Epidermal melanocyte (primary cell): ENCODE results near the gene PRRT1B.
A peak's percentile ranks its signal among the peaks of the same experiment; 100 is the strongest.

Experiments
- DNase-seq: peaks from one replicate; pipeline ENCODE4 v3.0.0; 2011; ENCODE audit warnings: low spot score; ENCODE audit not compliant: insufficient read length

Gene PRRT1B

GRCh38 chr9:131522257-131523085 lies 22.9 kb upstream of the PRRT1B start:
- no peak for DNase-seq

- DNase-seq: no peak
Observed at GRCh38 chr9:131523086-131523388, 22.3 kb upstream of the PRRT1B start.

GRCh38 chr9:131523451-131524435 lies 21.6 kb upstream of the PRRT1B start:
- DNase-seq: no peak

GRCh38 chr9:131524665-131525315 lies 20.5 kb upstream of the PRRT1B start:
- DNase-seq: no peak

GRCh38 chr9:131525643-131526565 lies 19.4 kb upstream of the PRRT1B start:
- no peak for DNase-seq

GRCh38 chr9:131528186-131528585 lies 17.1 kb upstream of the PRRT1B start:
- no peak for DNase-seq

GRCh38 chr9:131528886-131529505 lies 16.3 kb upstream of the PRRT1B start:
- DNase-seq: no peak

- no peak for DNase-seq
Observed at GRCh38 chr9:131529597-131530545, 15.5 kb upstream of the PRRT1B start.

GRCh38 chr9:131530546-131530919 lies 14.8 kb upstream of the PRRT1B start:
- peak; percentile 92 for DNase-seq

- DNase-seq: peak; percentile 98
Observed at GRCh38 chr9:131530920-131531832, 14.1 kb upstream of the PRRT1B start, which contains the start of gene UCK1. Gene UCK1 (minus strand): TSS chr9:131531263. CDS start chr9:131531174, 89 bp downstream.

- no peak for DNase-seq
Observed at GRCh38 chr9:131534721-131535237, 10.5 kb upstream of the PRRT1B start.

GRCh38 chr9:131537946-131538345 lies 7.4 kb upstream of the PRRT1B start:
- DNase-seq: no peak

GRCh38 chr9:131539223-131539923 lies 6.0 kb upstream of the PRRT1B start:
- no peak for DNase-seq

- DNase-seq: no peak
Observed at GRCh38 chr9:131543141-131543540, 2.2 kb upstream of the PRRT1B start.

GRCh38 chr9:131545786-131546335 lies 538 bp downstream of the PRRT1B start:
- no peak for DNase-seq

- no peak for DNase-seq
Observed at GRCh38 chr9:131546336-131547084, 1.2 kb downstream of the PRRT1B start.
